GM12878 (cell line): ENCODE data around the gene IQCK. TPM values are rescaled to one million over a fixed set of nuclear protein-coding genes. Genes with fewer than 3 reads are reported as not detected.

Experiments
- ATAC-seq: fragments of 200-7000 bp; cut with Tn5 transposase; 3 replicates; pipeline ENCODE4 v1.9.1; 2020; ENCODE audit warnings: mild to moderate bottlenecking, moderate library complexity
- BruUV-seq: library from RNA; stranded (reverse); fragments of 400-500 nt; replicated peaks from 2 replicates; lab custom pipeline; 2021; lab: Mats Ljungman, UMichigan
- CTCF ChIA-PET: fragments of 300-600 bp; sonication (Branson Sonifier 250); formaldehyde crosslinking; extraction: SDS; loops from one replicate; lab custom pipeline; 2021; ENCODE audit warnings: inconsistent platforms; lab: Yijun Ruan, JAX
- POLR2A ChIA-PET: fragments of 350-600 bp; formaldehyde crosslinking; extraction: SDS; loops from one replicate; lab custom pipeline; 2021; ENCODE audit warnings: inconsistent platforms; lab: Charles Lee
- RAD21 ChIA-PET: fragments of 300-600 bp; sonication (Branson Sonifier 250); formaldehyde crosslinking; loops from one replicate; lab custom pipeline; 2023; ENCODE audit warnings: antibody characterized with exemption; ENCODE audit not compliant: unreplicated experiment; lab: Charles Lee
- SMC1A ChIA-PET: fragments of 300-600 bp; sonication (Branson Sonifier 250); formaldehyde crosslinking; loops from one replicate; lab custom pipeline; 2023; ENCODE audit not compliant: unreplicated experiment, uncharacterized antibody; lab: Charles Lee
- DNase-seq: peaks from one replicate; pipeline ENCODE4 v3.0.0-alpha.2; 2011; ENCODE audit warnings: low read depth, low spot score
- FAIRE-seq: peaks from 3 replicates; lab custom pipeline; 2011; peaks lifted over from hg19 to GRCh38; lab: Jason Lieb, UNC
- H2AFZ ChIP-seq: 2 replicates; pipeline ENCODE4 v1.6.0; 2011; ENCODE audit warnings: low read depth, low read length, control low read depth; ENCODE audit not compliant: control insufficient read depth
- H3K27ac ChIP-seq: 2 replicates; pipeline ENCODE4 v1.5.1; 2011; ENCODE audit warnings: control low read depth; ENCODE audit not compliant: control insufficient read depth, insufficient read depth
- H3K27me3 ChIP-seq, 2 experiments: replicated peaks in 1 of 2; 2 replicates each; pipeline versions ENCODE4 v1.6.0 to v1.6.1; 2011; ENCODE audit warnings: low read length in 1 of 2; ENCODE audit not compliant: control insufficient read depth in 2 of 2, insufficient read depth in 2 of 2
- H3K36me3 ChIP-seq, 2 experiments: 2 replicates each; pipeline ENCODE4 v1.5.1; 2011; ENCODE audit warnings: low read length in 1 of 2; ENCODE audit not compliant: control insufficient read depth in 2 of 2, insufficient read depth in 2 of 2
- H3K4me1 ChIP-seq: 2 replicates; pipeline ENCODE4 v1.6.1; 2011; ENCODE audit warnings: mild to moderate bottlenecking, low read length, moderate library complexity, mixed read lengths; ENCODE audit not compliant: control insufficient read depth, insufficient read depth
- H3K4me2 ChIP-seq: 2 replicates; pipeline ENCODE4 v1.6.0; 2011; ENCODE audit warnings: control low read depth; ENCODE audit not compliant: control insufficient read depth, insufficient read depth
- H3K4me3 ChIP-seq: fragments of 200-600 bp; sonication (generic); 2 replicates; pipeline ENCODE4 v1.5.1; 2016
- H3K79me2 ChIP-seq: 2 replicates; pipeline ENCODE4 v1.6.0; 2011; ENCODE audit warnings: low read length; ENCODE audit not compliant: control insufficient read depth, insufficient read depth
- H3K9ac ChIP-seq: 2 replicates; pipeline ENCODE4 v1.8.0; 2011; ENCODE audit warnings: low read length, control low read depth, mixed read lengths; ENCODE audit not compliant: control insufficient read depth, insufficient read depth
- H3K9me3 ChIP-seq: replicated peaks from 3 replicates; pipeline ENCODE4 v1.5.1; 2011; ENCODE audit warnings: mild to moderate bottlenecking, low read length; ENCODE audit not compliant: control insufficient read depth, insufficient read depth
- H4K20me1 ChIP-seq: 2 replicates; pipeline ENCODE4 v1.6.0; 2011; ENCODE audit not compliant: control insufficient read depth, insufficient read depth
- ETV6 ChIP-seq, 2 experiments: fragments of 450-650 bp in 1 of 2; IDR thresholded peaks in 1 of 2; conservative IDR thresholded peaks in 1 of 2; 2 replicates each; pipeline ENCODE4 v1.6.1; 2014; ENCODE audit warnings: antibody characterized with exemption in 1 of 2, borderline replicate concordance in 1 of 2, low read depth in 1 of 2, mild to moderate bottlenecking in 1 of 2, moderate library complexity in 1 of 2
- HDAC2 ChIP-seq: fragments of 200-600 bp; sonication (generic); IDR thresholded peaks from 2 replicates; pipeline ENCODE4 v1.6.1; 2017
- IKZF1 ChIP-seq: fragments of 450-650 bp; conservative IDR thresholded peaks from 2 replicates; pipeline ENCODE4 v1.6.1; 2017; ENCODE audit warnings: antibody characterized with exemption, mild to moderate bottlenecking
- MEF2B ChIP-seq: fragments of 450-650 bp; IDR thresholded peaks from 2 replicates; pipeline ENCODE4 v1.6.1; 2018; ENCODE audit warnings: mild to moderate bottlenecking, moderate library complexity; ENCODE audit not compliant: partially characterized antibody, poor library complexity, severe bottlenecking
- WGBS: methylation state at CpG from one replicate; pipeline ENCODE4 v1.1.6; 2016; ENCODE audit warnings: low lambda C conversion rate; ENCODE audit not compliant: insufficient replicate concordance, insufficient coverage; ENCODE audit errors: missing lambda C conversion rate; 5-methylcytosine and 5-hydroxymethylcytosine counted together
- in situ Hi-C: fragments of 300-500 bp; cut with MboI; formaldehyde crosslinking; loops from 9 replicates; pipeline ENCODE4 v1.14.3; 2018; ENCODE audit warnings: mixed read lengths
- intact Hi-C: fragments of 100-400 bp; cut with micrococcal nuclease; formaldehyde crosslinking; loops from one replicate; pipeline ENCODE4 v1.14.2; 2022; ENCODE audit not compliant: unreplicated experiment
- polyA plus RNA-seq, 11 experiments: library from polyadenylated mRNA; depleted of rRNA in 4 of 11; unstranded in 6 of 11; stranded (reverse) in 5 of 11; fragments of >200 nt; fragmentation: Nextera tagmentation in 4 of 11; fragmentation: Illumina TruSeq in 1 of 11; extraction: Ambion mirVana in 4 of 11; extraction: Trizol in 1 of 11; gene quantifications; 1 replicate in 1 of 11; 2 replicates in 10 of 11; pipeline versions ENCODE4 v1.2.1 to v1.2.3, GENCODE V29; 2011 to 2016; ENCODE audit warnings: inconsistent platforms in 2 of 11, missing spikeins in 2 of 11, low read depth in 1 of 11
- total RNA-seq, 4 experiments: library from RNA; depleted of rRNA in 3 of 4; stranded (reverse); fragments of >200 nt in 3 of 4; fragmentation: Illumina TruSeq in 1 of 4; extraction: Trizol in 1 of 4; gene quantifications; 2 replicates each; pipeline versions ENCODE4 v1.2.1 to v1.2.3, GENCODE V29; 2013 to 2021

The IQCK gene
- total and polyA plus RNA-seq, 10 of the 15 experiments (the other 5 are each of a cell fraction or from before 2014, with no cell fraction given) = 1.0 to 4.2 (median 2.4) TPM

- TF ChIP-seq ETV6 (conservative IDR thresholded peaks at IDR 0.05 in 1 of 2, IDR thresholded peaks at IDR 0.05 in 1 of 2; ENCODE audit: borderline replicate concordance in 1 of 2, low read depth in 1 of 2) (no peak), MEF2B (peak; percentile 89)
These were observed 136.4 kb downstream of the IQCK start (continued) for GRCh38 chr16:19854543-19854876.

DNA sequence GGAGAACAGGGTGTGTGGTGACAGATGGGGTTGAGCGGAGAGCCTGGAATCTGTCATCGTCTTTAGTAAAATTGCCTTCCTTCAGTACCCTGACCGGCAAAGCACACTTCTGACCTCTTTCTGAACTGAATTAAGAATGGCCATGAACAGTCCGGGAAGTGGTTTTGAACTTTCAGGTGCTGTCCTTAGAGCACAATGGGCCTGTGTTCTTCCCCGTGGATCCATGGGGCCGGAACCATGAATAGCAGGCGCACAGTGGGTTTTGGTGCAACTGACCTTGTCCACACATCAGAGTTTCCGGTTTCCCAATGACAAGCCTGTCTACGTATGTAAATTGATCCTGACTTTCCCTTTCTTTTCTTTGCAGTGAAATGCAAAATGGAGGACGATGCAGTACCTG, 138.0 kb downstream of the IQCK start:
- Histone ChIP-seq H3K9me3 (no peaks in the 10 kb centered on the region), H3K36me3 (no peaks in the 10 kb centered on the region), H3K27ac (no peak overlapping the region), H2AFZ (no peak overlapping the region), H4K20me1 (no peaks in the 10 kb centered on the region), H3K4me3 (no peak overlapping the region), H3K27me3 (no peaks in the 10 kb centered on the region), H3K79me2 (no peaks in the 10 kb centered on the region), H3K4me2 (no peak overlapping the region), H3K4me1 (no peaks in the 10 kb centered on the region), H3K9ac (no peak overlapping the region)
- ChIA-PET SMC1A (interaction anchor here (1.3 kb wide), 1 partner anchor 14 kb away, joined by 4 read pairs; no protein-coding TSS in a partner anchor), CTCF (interaction anchor here (1.0 to 2.1 kb wide), 2 partner anchors 30 to 51 kb away, joined by 3 to 5 read pairs; no protein-coding TSS in a partner anchor), POLR2A (no interaction called here), RAD21 (no interaction called here)
- FAIRE-seq (no peak), ATAC-seq (no peak), DNase-seq (no peak)
- in situ Hi-C loops = no loop called here
- 0 out of 2 replicates have a peak, but pooled peaks have one; percentile 12 for TF ChIP-seq IKZF1
- no peak for TF ChIP-seq HDAC2
- intact Hi-C loops = loop anchor here (10.0 kb wide), 1 partner anchor 51 kb away; no protein-coding TSS in a partner anchor
- 46% methylated on average over 10 of the region's 10 CpGs for WGBS
- no TSS peak for BruUV-seq
